Fibroblast of villous mesenchyme (primary cell): ENCODE results near the gene SGO2. TPM values are rescaled to one million over a fixed set of nuclear protein-coding genes. Genes with fewer than 3 reads are reported as not detected.

ENCODE experiments used
- DNase-seq: peaks from one replicate; pipeline ENCODE4 v3.0.0-alpha.2; 2010; ENCODE audit warnings: low read depth
- H3K4me3 ChIP-seq: 2 replicates; pipeline ENCODE4 v1.5.1; 2011; ENCODE audit warnings: low read depth, mild to moderate bottlenecking, low read length
- total RNA-seq: library from RNA; depleted of rRNA; stranded (reverse); fragments of >200 nt; gene quantifications from 2 replicates; pipeline ENCODE4 v1.2.3, GENCODE V29; 2012
- TF ChIP-seq, protein P1 (sequence below): IDR thresholded peaks from 2 replicates; pipeline ENCODE4 v1.5.1; 2012; ENCODE audit warnings: low read depth, mild to moderate bottlenecking, low read length; ENCODE audit not compliant: insufficient read depth

Gene SGO2
- total RNA-seq, 1 donor = 12.1 TPM

DNA sequence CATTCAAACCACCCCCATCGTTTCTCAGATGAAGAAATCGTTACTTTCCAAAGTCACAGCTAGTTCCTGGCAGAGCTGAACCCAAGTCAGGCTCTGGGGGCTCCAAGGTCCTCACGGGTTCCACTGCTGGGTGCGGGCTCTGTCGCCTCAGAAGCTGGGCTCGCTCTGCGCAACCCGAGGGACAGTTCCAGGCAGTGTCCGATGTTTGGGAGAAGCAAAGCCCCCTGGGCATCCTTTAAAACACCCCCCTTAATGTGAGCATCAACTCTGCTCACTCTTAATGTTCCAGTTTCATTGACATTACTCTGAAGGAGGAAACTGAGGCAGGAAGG, 60.6 kb downstream of the SGO2 start:
- no peak for DNase-seq
- peak overlapping the region; percentile 68 for H3K4me3 ChIP-seq
- TF ChIP-seq, protein P1, sequence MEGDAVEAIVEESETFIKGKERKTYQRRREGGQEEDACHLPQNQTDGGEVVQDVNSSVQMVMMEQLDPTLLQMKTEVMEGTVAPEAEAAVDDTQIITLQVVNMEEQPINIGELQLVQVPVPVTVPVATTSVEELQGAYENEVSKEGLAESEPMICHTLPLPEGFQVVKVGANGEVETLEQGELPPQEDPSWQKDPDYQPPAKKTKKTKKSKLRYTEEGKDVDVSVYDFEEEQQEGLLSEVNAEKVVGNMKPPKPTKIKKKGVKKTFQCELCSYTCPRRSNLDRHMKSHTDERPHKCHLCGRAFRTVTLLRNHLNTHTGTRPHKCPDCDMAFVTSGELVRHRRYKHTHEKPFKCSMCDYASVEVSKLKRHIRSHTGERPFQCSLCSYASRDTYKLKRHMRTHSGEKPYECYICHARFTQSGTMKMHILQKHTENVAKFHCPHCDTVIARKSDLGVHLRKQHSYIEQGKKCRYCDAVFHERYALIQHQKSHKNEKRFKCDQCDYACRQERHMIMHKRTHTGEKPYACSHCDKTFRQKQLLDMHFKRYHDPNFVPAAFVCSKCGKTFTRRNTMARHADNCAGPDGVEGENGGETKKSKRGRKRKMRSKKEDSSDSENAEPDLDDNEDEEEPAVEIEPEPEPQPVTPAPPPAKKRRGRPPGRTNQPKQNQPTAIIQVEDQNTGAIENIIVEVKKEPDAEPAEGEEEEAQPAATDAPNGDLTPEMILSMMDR = no peak

DNA sequence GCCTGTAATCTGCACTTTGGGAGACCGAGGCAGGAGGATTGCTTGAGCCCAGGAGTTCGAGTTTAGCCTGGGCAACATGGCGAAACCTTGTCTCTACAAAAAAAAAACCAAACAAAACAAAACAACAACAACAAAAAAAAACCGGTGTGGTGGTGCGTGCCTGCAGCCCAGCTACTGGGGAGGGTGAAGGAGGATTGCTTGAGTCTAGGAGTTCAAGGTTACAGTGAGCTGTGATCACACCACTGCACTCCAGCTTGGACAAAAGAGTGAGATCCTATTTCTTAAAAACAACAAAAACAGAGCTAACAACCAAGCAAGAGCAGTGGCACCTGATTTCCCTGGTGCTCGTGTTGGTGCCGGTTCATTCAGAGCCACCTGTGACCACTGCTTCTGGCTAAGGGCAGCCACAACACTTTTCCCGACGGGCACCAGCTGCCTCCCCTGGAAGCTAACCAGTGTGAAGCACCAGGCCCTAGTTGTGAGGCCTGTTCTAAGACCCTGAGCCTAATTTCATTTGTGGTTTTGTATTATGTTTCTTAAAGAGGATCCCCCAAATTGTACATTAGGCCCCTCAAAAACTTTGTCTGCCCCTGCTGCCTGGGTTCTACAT, 61.1 kb downstream of the SGO2 start:
- no peak for DNase-seq
- H3K4me3 ChIP-seq = no peak overlapping the region
- TF ChIP-seq, protein P1 = no peak

DNA sequence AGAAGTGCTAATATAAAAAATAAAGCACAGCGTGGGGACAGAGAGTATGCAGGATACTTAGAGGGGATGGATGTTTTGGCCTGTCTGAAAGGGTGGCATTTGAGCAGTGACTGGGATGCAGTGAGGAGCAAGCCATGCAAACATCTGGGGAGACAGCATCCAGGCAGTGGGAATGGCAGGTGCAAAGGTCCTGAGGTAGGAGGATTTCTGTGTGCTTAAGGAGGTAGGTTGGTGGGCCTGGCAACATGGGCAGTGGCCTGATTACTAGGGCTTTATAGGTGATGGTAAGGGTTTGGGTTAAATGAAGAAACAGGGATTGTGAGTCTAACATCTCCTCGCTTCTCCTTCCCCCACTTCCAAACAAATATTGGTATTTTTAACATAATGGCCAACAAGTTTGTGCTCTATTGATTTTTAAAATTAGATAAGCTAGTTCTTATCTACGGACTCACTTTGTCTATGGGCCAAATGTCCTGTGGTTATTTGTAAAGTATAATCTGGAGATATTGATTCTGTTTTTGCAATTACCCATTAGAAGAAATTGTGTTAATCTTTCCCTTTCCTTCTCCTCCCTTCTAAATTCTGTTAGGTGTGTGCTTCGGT, 62.2 kb downstream of the SGO2 start:
- TF ChIP-seq, protein P1 = no peak
- H3K4me3 ChIP-seq = no peak overlapping the region
- no peak for DNase-seq

DNA sequence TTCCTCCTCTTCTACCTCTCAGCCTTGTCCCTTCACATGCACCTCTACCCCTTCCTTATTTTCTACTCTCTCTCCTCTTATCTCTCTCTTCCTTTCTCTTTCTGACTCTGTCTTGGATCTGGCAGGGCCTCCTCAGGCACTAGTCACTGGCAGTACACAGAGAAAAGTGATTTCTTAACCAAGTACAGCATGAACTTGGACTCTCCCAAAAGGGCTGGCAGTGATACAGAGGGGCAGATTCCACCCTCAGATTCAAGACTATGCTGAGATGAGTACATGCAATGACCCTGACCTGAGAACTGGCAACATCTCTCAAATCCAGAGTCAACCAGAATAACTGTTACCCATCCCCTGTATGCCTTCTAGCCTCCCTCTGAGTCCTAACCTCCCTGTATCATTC, 64.1 kb downstream of the SGO2 start:
- TF ChIP-seq, protein P1 = no peak
- H3K4me3 ChIP-seq = no peak overlapping the region
- peak; percentile 22 for DNase-seq

DNA sequence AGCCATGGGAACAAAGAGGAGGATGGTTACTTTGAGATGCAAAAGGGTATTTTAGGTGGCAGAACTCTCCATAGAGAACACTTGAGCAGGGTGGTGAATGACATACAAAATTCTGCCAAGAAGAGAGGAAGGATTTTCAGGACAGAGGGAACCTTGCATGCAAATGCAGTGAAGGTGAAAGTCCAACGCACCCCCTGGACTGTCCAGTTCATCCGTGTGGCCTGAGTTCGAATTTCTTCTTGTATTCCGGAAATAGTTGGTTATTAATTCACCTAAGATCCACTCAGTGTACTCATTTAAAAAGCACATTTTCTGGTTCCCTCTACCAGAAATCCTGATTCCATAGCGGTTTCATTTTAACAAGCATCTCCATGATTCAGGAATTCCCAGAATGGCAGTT, 65.3 kb downstream of the SGO2 start:
- no peak for DNase-seq
- H3K4me3 ChIP-seq = no peak overlapping the region
- TF ChIP-seq, protein P1 = no peak

DNA sequence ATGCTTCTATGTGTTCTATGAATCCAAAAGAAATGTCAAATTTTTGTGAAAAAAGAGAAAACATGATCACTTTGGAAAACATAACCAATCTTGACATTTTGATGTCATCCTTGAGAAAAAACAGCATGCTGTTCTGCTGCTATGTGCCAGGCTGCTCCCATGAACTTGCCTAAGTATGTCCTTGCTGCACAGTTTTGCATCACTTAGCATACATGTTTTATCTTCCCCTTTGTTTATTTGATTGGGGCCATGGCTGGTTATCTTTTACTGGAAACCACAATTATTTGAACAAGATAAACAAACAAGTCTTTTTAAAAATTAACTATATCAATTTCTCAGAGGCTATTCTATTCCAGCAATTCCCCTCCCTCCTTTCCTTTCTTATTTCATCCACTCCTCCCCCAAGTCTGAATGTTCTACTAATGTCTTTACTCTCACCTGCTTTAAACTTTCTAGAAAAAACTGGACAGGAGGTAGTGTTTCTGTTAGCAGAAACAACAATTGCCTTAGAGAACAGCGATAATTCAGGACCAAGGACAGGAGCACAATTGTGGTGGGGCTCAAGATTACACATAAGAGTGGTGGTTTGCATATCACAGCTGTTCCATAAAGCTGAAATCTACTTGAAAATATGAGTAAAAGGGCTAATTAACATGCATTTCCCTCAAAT, 66.5 kb downstream of the SGO2 start:
- TF ChIP-seq, protein P1 = no peak
- DNase-seq = peak; percentile 73
- no peak overlapping the region for H3K4me3 ChIP-seq
